ENCODE measurements around the gene TACR2. TPM values are rescaled to one million over a fixed set of nuclear protein-coding genes. Genes with fewer than 3 reads are reported as not detected.

TACR2 gene
- total RNA-seq, 1 experiment from 2014 or later, result 0.57 TPM

DNA sequence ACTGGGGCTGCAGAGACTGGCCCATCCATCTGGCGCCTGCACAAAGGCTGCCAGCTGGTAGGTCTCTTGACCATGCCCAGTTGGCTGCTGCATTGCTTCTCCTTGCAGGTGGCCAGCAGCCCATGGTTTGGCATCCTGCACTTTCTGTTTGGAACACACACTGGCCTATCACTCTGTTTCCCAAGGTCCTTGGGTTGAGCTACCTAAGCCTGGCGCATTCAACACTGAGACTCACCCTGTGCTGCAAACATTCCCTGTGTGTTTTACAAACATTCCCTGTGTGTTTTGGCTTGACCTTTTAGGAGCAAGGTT is 55.5 kb downstream of the TACR2 start:
- TF ChIP-seq, protein P1, sequence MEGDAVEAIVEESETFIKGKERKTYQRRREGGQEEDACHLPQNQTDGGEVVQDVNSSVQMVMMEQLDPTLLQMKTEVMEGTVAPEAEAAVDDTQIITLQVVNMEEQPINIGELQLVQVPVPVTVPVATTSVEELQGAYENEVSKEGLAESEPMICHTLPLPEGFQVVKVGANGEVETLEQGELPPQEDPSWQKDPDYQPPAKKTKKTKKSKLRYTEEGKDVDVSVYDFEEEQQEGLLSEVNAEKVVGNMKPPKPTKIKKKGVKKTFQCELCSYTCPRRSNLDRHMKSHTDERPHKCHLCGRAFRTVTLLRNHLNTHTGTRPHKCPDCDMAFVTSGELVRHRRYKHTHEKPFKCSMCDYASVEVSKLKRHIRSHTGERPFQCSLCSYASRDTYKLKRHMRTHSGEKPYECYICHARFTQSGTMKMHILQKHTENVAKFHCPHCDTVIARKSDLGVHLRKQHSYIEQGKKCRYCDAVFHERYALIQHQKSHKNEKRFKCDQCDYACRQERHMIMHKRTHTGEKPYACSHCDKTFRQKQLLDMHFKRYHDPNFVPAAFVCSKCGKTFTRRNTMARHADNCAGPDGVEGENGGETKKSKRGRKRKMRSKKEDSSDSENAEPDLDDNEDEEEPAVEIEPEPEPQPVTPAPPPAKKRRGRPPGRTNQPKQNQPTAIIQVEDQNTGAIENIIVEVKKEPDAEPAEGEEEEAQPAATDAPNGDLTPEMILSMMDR (IDR thresholded peaks at IDR 0.05; ENCODE audit: insufficient read depth in 1 of 2, low read depth in 1 of 2, low read length in 1 of 2, severe bottlenecking in 1 of 2, unreplicated experiment in 1 of 2), result no peak
- intact Hi-C loops (cut with micrococcal nuclease; ENCODE audit: unreplicated experiment), result loop anchor here (2.0 kb wide), 1 partner anchor 24 kb away; no protein-coding TSS in a partner anchor
- Mint-ChIP-seq H3K36me3 (ENCODE audit: insufficient read depth, unreplicated experiment) (no peaks in the 10 kb centered on the region), H3K4me3 (ENCODE audit: unreplicated experiment) (no peak overlapping the region), H3K9me3 (ENCODE audit: unreplicated experiment) (no peaks in the 10 kb centered on the region), H3K27ac (ENCODE audit: unreplicated experiment) (no peak overlapping the region), H3K27me3 (ENCODE audit: insufficient read depth, unreplicated experiment) (no peaks in the 10 kb centered on the region), H3K4me1 (ENCODE audit: low read depth, unreplicated experiment) (peaks cover 24% of the 10 kb centered on the region)
- Histone ChIP-seq H3K36me3 (ENCODE audit: control insufficient read depth, insufficient read depth, low read length) (no peaks in the 10 kb centered on the region), H3K27me3 (replicated peaks; ENCODE audit: control insufficient read depth, insufficient read depth, low read length) (no peaks in the 10 kb centered on the region), H3K4me1 (peaks cover 13% of the 10 kb centered on the region), H3K4me3 (ENCODE audit: low read depth, low read length) (no peak overlapping the region), H3K9me3 (no peaks in the 10 kb centered on the region)
- ChIA-PET POLR2A (no interaction called here), CTCF (interaction anchor here (0.6 to 1.3 kb wide), 4 partner anchors 28 to 146 kb away, joined by 3 to 5 read pairs (median 3); no protein-coding TSS in a partner anchor)
- DNase-seq, result no peak
- BruUV-seq (replicated peaks), result no TSS peak

DNA sequence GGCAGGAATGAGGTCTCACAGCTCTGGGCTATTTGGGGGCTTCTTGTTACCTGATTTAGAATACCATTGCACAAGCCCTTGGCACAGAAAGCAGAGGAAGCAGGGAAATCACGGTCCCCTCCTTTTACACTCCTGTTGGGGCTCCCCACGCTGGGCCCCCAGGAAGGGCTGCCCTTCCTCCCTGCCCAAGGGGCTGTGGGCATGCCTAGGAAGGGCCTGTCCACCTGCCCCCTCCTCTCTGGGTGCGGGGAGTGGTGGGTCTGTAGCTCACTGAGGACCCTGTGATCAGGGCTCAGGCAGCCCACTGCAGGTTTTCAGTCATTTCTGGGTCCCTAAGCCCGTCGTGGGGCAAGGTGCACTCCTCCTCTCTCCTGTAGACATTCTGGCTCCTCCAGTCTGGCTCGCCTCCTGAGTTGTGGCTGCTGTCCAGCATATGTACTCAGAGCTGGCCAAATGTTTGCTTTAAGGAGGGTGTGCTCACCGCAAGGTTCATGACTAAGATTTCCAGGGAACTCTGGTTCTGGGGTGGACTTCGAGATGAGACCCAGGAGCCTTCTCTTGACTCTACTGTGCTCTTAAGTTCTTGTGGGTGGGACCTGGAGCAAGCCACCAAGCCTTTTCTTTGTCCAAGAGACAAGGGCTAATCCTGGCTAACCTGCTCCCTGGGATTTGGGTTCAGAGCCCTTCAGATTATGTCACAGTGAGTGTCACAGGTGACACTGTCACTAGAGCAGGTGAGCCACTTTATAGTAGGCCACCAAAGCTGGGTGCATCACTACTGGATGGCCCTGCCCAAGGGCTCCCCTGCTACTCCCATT is 56.0 kb downstream of the TACR2 start:
- TF ChIP-seq, protein P1 (IDR thresholded peaks at IDR 0.05; ENCODE audit: insufficient read depth in 1 of 2, low read depth in 1 of 2, low read length in 1 of 2, severe bottlenecking in 1 of 2, unreplicated experiment in 1 of 2), result no peak
- H3K27ac Mint-ChIP-seq (ENCODE audit: unreplicated experiment), result peak overlapping the region; percentile 37
- H3K9me3 Mint-ChIP-seq (ENCODE audit: unreplicated experiment), result no peaks in the 10 kb centered on the region
- DNase-seq, result peak; percentile 75
- Histone ChIP-seq H3K4me1 (peaks cover 13% of the 10 kb centered on the region), H3K9me3 (no peaks in the 10 kb centered on the region), H3K4me3 (ENCODE audit: low read depth, low read length) (no peak overlapping the region), H3K27me3 (replicated peaks; ENCODE audit: control insufficient read depth, insufficient read depth, low read length) (no peaks in the 10 kb centered on the region), H3K36me3 (ENCODE audit: control insufficient read depth, insufficient read depth, low read length) (no peaks in the 10 kb centered on the region)
- no peaks in the 10 kb centered on the region for H3K27me3 Mint-ChIP-seq (ENCODE audit: insufficient read depth, unreplicated experiment)
- H3K4me3 Mint-ChIP-seq (ENCODE audit: unreplicated experiment), result no peak overlapping the region
- H3K4me1 Mint-ChIP-seq (ENCODE audit: low read depth, unreplicated experiment), result peaks cover 24% of the 10 kb centered on the region
- intact Hi-C loops (cut with micrococcal nuclease; ENCODE audit: unreplicated experiment), result loop anchor here (1.0 to 2.0 kb wide), 3 partner anchors 8 to 45 kb away; no protein-coding TSS in a partner anchor
- ChIA-PET CTCF (interaction anchor here (0.6 to 1.3 kb wide), 4 partner anchors 27 to 146 kb away, joined by 3 to 5 read pairs (median 3); no protein-coding TSS in a partner anchor), POLR2A (no interaction called here)
- BruUV-seq (replicated peaks), result no TSS peak
- no peaks in the 10 kb centered on the region for H3K36me3 Mint-ChIP-seq (ENCODE audit: insufficient read depth, unreplicated experiment)

DNA sequence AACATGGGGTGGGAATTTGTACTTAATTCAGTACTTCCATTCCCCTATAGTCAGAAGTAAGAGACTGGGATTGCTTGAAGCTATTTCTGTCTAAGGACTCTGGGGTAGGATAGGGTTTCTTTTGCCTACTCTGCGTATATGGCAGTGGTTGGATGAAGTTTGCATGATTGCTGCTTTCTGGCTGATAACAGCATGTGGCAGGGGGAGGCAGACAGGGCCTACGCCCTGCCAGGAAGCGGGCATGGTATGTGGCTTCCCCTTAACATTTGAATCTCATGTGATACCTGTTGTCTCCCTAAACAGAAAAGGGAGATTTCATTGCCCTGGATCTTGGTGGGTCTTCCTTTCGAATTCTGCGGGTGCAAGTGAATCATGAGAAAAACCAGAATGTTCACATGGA is 57.1 kb downstream of the TACR2 start:
- Mint-ChIP-seq H3K9me3 (ENCODE audit: unreplicated experiment) (no peaks in the 10 kb centered on the region), H3K27me3 (ENCODE audit: insufficient read depth, unreplicated experiment) (no peaks in the 10 kb centered on the region), H3K4me1 (ENCODE audit: low read depth, unreplicated experiment) (peaks cover 24% of the 10 kb centered on the region), H3K36me3 (ENCODE audit: insufficient read depth, unreplicated experiment) (no peaks in the 10 kb centered on the region), H3K4me3 (ENCODE audit: unreplicated experiment) (no peak overlapping the region), H3K27ac (ENCODE audit: unreplicated experiment) (no peak overlapping the region)
- no peaks in the 10 kb centered on the region for H3K9me3 ChIP-seq
- H3K4me1 ChIP-seq, result peaks cover 13% of the 10 kb centered on the region
- DNase-seq, result no peak
- no peaks in the 10 kb centered on the region for H3K36me3 ChIP-seq (ENCODE audit: control insufficient read depth, insufficient read depth, low read length)
- no peak overlapping the region for H3K4me3 ChIP-seq (ENCODE audit: low read depth, low read length)
- BruUV-seq (replicated peaks), result no TSS peak
- TF ChIP-seq, protein P1 (IDR thresholded peaks at IDR 0.05; ENCODE audit: insufficient read depth in 1 of 2, low read depth in 1 of 2, low read length in 1 of 2, severe bottlenecking in 1 of 2, unreplicated experiment in 1 of 2), result no peak
- POLR2A ChIA-PET, result no interaction called here
- no peaks in the 10 kb centered on the region for H3K27me3 ChIP-seq (replicated peaks; ENCODE audit: control insufficient read depth, insufficient read depth, low read length)
- CTCF ChIA-PET, result interaction anchor here (1.3 kb wide), 1 partner anchor 33 kb away, joined by 3 read pairs; no protein-coding TSS in a partner anchor
- intact Hi-C loops (cut with micrococcal nuclease; ENCODE audit: unreplicated experiment), result no loop called here
